ENCODE data around the gene ACTR8.

The ACTR8 gene

DNA sequence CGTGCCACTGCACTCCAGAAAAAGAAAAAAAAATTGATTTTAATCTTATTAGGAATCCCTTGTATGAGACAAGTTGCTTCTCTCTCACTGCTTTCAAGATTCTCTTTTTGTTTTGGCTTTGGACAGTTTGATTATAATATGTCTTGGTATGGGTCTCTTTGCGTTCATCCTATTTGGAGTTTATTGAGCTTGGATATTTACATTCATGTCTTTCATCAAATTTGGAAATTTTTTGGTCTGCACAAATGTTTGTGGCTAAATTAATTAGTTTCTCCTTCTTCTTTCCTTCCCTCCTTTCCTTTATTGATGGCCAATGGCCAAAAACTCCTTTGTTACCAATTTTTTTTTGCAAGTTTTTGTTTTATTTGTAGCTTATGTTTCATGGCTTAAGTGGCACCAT, 37.8 kb upstream of the ACTR8 start:
- H3K4me3 ChIP-seq (ENCODE audit: low read depth in 1 of 2, low read length in 2 of 2) = no peak overlapping the region
- H3K9ac ChIP-seq (ENCODE audit: low read depth, low read length) = no peak overlapping the region
- H3K79me2 ChIP-seq (ENCODE audit: insufficient read depth, low read length) = no peaks in the 10 kb centered on the region
- ATAC-seq (ENCODE audit: insufficient read depth, low read depth) (no peak), DNase-seq (no peak)
- no peak overlapping the region for H3K27ac ChIP-seq (ENCODE audit: low read length)
- no peaks in the 10 kb centered on the region for H4K20me1 ChIP-seq (ENCODE audit: insufficient read depth, low read length)
- H3K4me1 ChIP-seq (ENCODE audit: insufficient read depth, low read length) = no peaks in the 10 kb centered on the region
- H2AFZ ChIP-seq (ENCODE audit: low read depth, low read length) = no peak overlapping the region
- no peaks in the 10 kb centered on the region for H3K36me3 ChIP-seq (ENCODE audit: insufficient read depth, low read length)
- no peaks in the 10 kb centered on the region for H3K9me3 ChIP-seq (ENCODE audit: insufficient read depth, low read length, severe bottlenecking)
- no peak overlapping the region for H3K4me2 ChIP-seq (ENCODE audit: insufficient read depth, low read length)
- TF ChIP-seq CTCF (IDR thresholded peaks at IDR 0.05; ENCODE audit: borderline replicate concordance, extremely low read depth, low read length, poor library complexity, severe bottlenecking) (no peak), EZH2 (IDR thresholded peaks at IDR 0.05; ENCODE audit: borderline replicate concordance, low read depth, low read length, severe bottlenecking) (no peak)
- H3K27me3 ChIP-seq (ENCODE audit: insufficient read depth, low read length, poor library complexity) = peaks cover 4% of the 10 kb centered on the region

- ATAC-seq (ENCODE audit: insufficient read depth, low read depth) = no peak
- no peaks in the 10 kb centered on the region for H4K20me1 ChIP-seq (ENCODE audit: insufficient read depth, low read length)
- H3K4me1 ChIP-seq (ENCODE audit: insufficient read depth, low read length) = no peaks in the 10 kb centered on the region
- H2AFZ ChIP-seq (ENCODE audit: low read depth, low read length) = no peak overlapping the region
- no peak overlapping the region for H3K4me2 ChIP-seq (ENCODE audit: insufficient read depth, low read length)
- no peaks in the 10 kb centered on the region for H3K79me2 ChIP-seq (ENCODE audit: insufficient read depth, low read length)
- DNase-seq = no peak
- no peak overlapping the region for H3K27ac ChIP-seq (ENCODE audit: low read length)
- H3K9me3 ChIP-seq (ENCODE audit: insufficient read depth, low read length, severe bottlenecking) = no peaks in the 10 kb centered on the region
- peaks cover 4% of the 10 kb centered on the region for H3K27me3 ChIP-seq (ENCODE audit: insufficient read depth, low read length, poor library complexity)
- H3K36me3 ChIP-seq (ENCODE audit: insufficient read depth, low read length) = no peaks in the 10 kb centered on the region
- H3K9ac ChIP-seq (ENCODE audit: low read depth, low read length) = no peak overlapping the region
- TF ChIP-seq EZH2 (IDR thresholded peaks at IDR 0.05; ENCODE audit: borderline replicate concordance, low read depth, low read length, severe bottlenecking) (no peak), CTCF (IDR thresholded peaks at IDR 0.05; ENCODE audit: borderline replicate concordance, extremely low read depth, low read length, poor library complexity, severe bottlenecking) (no peak)
- no peak overlapping the region for H3K4me3 ChIP-seq (ENCODE audit: low read depth in 1 of 2, low read length in 2 of 2)
These were observed 31.4 kb upstream of the ACTR8 start for GRCh38 chr3:53913401-53913800.

- DNase-seq = no peak
- no peak for ATAC-seq (ENCODE audit: insufficient read depth, low read depth)
- peaks cover 2% of the 10 kb centered on the region for H3K27me3 ChIP-seq (ENCODE audit: insufficient read depth, low read length, poor library complexity)
- H2AFZ ChIP-seq (ENCODE audit: low read depth, low read length) = no peak overlapping the region
- no peaks in the 10 kb centered on the region for H3K36me3 ChIP-seq (ENCODE audit: insufficient read depth, low read length)
- H3K27ac ChIP-seq (ENCODE audit: low read length) = no peak overlapping the region
- H3K9ac ChIP-seq (ENCODE audit: low read depth, low read length) = no peak overlapping the region
- no peak for TF ChIP-seq EZH2 (IDR thresholded peaks at IDR 0.05; ENCODE audit: borderline replicate concordance, low read depth, low read length, severe bottlenecking)
- no peak for TF ChIP-seq CTCF (IDR thresholded peaks at IDR 0.05; ENCODE audit: borderline replicate concordance, extremely low read depth, low read length, poor library complexity, severe bottlenecking)
- H3K79me2 ChIP-seq (ENCODE audit: insufficient read depth, low read length) = no peaks in the 10 kb centered on the region
- H3K4me3 ChIP-seq (ENCODE audit: low read depth in 1 of 2, low read length in 2 of 2) = no peak overlapping the region
- H3K4me2 ChIP-seq (ENCODE audit: insufficient read depth, low read length) = no peak overlapping the region
- H3K4me1 ChIP-seq (ENCODE audit: insufficient read depth, low read length) = no peaks in the 10 kb centered on the region
- no peaks in the 10 kb centered on the region for H4K20me1 ChIP-seq (ENCODE audit: insufficient read depth, low read length)
- no peaks in the 10 kb centered on the region for H3K9me3 ChIP-seq (ENCODE audit: insufficient read depth, low read length, severe bottlenecking)
These were observed 20.8 kb upstream of the ACTR8 start for GRCh38 chr3:53902711-53903110.

GRCh38 chr3:53902067-53902466, 20.1 kb upstream of the ACTR8 start:
- H3K79me2 ChIP-seq (ENCODE audit: insufficient read depth, low read length) = no peaks in the 10 kb centered on the region
- no peak for ATAC-seq (ENCODE audit: insufficient read depth, low read depth)
- no peak for DNase-seq
- TF ChIP-seq EZH2 (IDR thresholded peaks at IDR 0.05; ENCODE audit: borderline replicate concordance, low read depth, low read length, severe bottlenecking) = no peak
- TF ChIP-seq CTCF (IDR thresholded peaks at IDR 0.05; ENCODE audit: borderline replicate concordance, extremely low read depth, low read length, poor library complexity, severe bottlenecking) = no peak
- no peak overlapping the region for H3K27ac ChIP-seq (ENCODE audit: low read length)
- no peaks in the 10 kb centered on the region for H3K36me3 ChIP-seq (ENCODE audit: insufficient read depth, low read length)
- no peak overlapping the region for H3K9ac ChIP-seq (ENCODE audit: low read depth, low read length)
- no peaks in the 10 kb centered on the region for H3K4me1 ChIP-seq (ENCODE audit: insufficient read depth, low read length)
- H3K27me3 ChIP-seq (ENCODE audit: insufficient read depth, low read length, poor library complexity) = peaks cover 7% of the 10 kb centered on the region
- H2AFZ ChIP-seq (ENCODE audit: low read depth, low read length) = no peak overlapping the region
- no peak overlapping the region for H3K4me3 ChIP-seq (ENCODE audit: low read depth in 1 of 2, low read length in 2 of 2)
- no peaks in the 10 kb centered on the region for H4K20me1 ChIP-seq (ENCODE audit: insufficient read depth, low read length)
- no peak overlapping the region for H3K4me2 ChIP-seq (ENCODE audit: insufficient read depth, low read length)
- no peaks in the 10 kb centered on the region for H3K9me3 ChIP-seq (ENCODE audit: insufficient read depth, low read length, severe bottlenecking)

All from DND-41 (cell line).